Stomach (tissue), 9 donors: ENCODE data around the gene PTPRD. TPM values are rescaled to one million over a fixed set of nuclear protein-coding genes. Genes with fewer than 3 reads are reported as not detected.

Experiments
- DNase-seq, 2 donors: peaks; one replicate each; pipeline versions ENCODE4 v3.0.0 to v3.0.0-alpha.2; 2013 to 2019
- H3K27ac ChIP-seq, 5 donors: fragments of 200-600 bp in 4 of 5; sonication (generic) in 4 of 5; one replicate each; pipeline ENCODE4 v1.5.1; 2013 to 2019; ENCODE audit warnings: mild to moderate bottlenecking in 1 of 5, moderate library complexity in 1 of 5
- H3K27me3 ChIP-seq, 3 donors: fragments of 200-600 bp; sonication (generic); one replicate each; pipeline ENCODE4 v1.5.1; 2017 to 2019; ENCODE audit warnings: mixed run types in 1 of 3
- H3K36me3 ChIP-seq, 4 donors: fragments of 200-600 bp; sonication (generic); 1 replicate in 3 of 4; 2 replicates in 1 of 4; pipeline ENCODE4 v1.5.1; 2016 to 2019
- H3K4me1 ChIP-seq, 4 donors: fragments of 200-600 bp; sonication (generic); one replicate each; pipeline ENCODE4 v1.5.1; 2016 to 2019
- H3K4me3 ChIP-seq, 4 donors: fragments of 200-600 bp; sonication (generic) in 3 of 4; one replicate each; pipeline ENCODE4 v1.5.1; 2016 to 2019; ENCODE audit warnings: mild to moderate bottlenecking in 1 of 4
- H3K9me3 ChIP-seq, 4 donors: fragments of 200-600 bp; sonication (generic); one replicate each; pipeline ENCODE4 v1.5.1; 2016 to 2019
- CTCF ChIP-seq, 7 experiments: fragments of 450-650 bp in 4 of 7; fragments of 200-600 bp in 3 of 7; sonication (generic) in 3 of 7; IDR thresholded peaks; one replicate each; pipeline ENCODE4 v1.5.1; 2016 to 2019; ENCODE audit warnings: antibody characterized with exemption in 7 of 7, control low read depth in 2 of 7, mild to moderate bottlenecking in 1 of 7
- EP300 ChIP-seq: sonication (generic); formaldehyde crosslinking; IDR thresholded peaks from one replicate; pipeline ENCODE4 v1.6.1; 2017; ENCODE audit warnings: antibody characterized with exemption
- POLR2A ChIP-seq, 4 donors: fragments of 450-650 bp; IDR thresholded peaks; one replicate each; pipeline ENCODE4 v1.6.1; 2016; ENCODE audit warnings: antibody characterized with exemption in 4 of 4, control low read depth in 2 of 4, mild to moderate bottlenecking in 1 of 4, moderate library complexity in 1 of 4
- POLR2AphosphoS5 ChIP-seq, 3 donors: sonication (generic); formaldehyde crosslinking; IDR thresholded peaks; one replicate each; pipeline ENCODE4 v1.6.1; 2016; ENCODE audit warnings: antibody characterized with exemption in 3 of 3
- WGBS, 5 donors: extraction: QIAGEN DNeasy Blood & Tissue Kit in 3 of 5; methylation state at CpG; one replicate each; pipeline versions ENCODE4 v1.1.5 to v1.1.7; 2013 to 2018; 5-methylcytosine and 5-hydroxymethylcytosine counted together
- intact Hi-C: fragments of 100-400 bp; cut with DNase I; formaldehyde crosslinking; loops from one replicate; pipeline ENCODE4 v1.15.1; 2023; ENCODE audit warnings: low total_unique reads
- polyA plus RNA-seq, 3 donors: library from polyadenylated mRNA; stranded (reverse); fragments of 200-250 nt; gene quantifications; one replicate each; pipeline ENCODE4 v1.2.3, GENCODE V29; 2013
- total RNA-seq, 5 donors: library from RNA; depleted of rRNA; stranded (reverse); fragments of >200 nt; gene quantifications; one replicate each; pipeline versions ENCODE4 v1.1.0 to v1.2.3, GENCODE V29; 2014 to 2016
- donor health status: healthy with polysubstance abuse.
- donor health status: Bipolar disorder and iron deficiency.
- donor health status: healthy.

The PTPRD gene
- total and polyA plus RNA-seq, 8 donors: 0.12 to 53.1 (median 1.2) TPM

- intact Hi-C loops: no loop called here
- TF ChIP-seq POLR2AphosphoS5 (IDR thresholded peaks at IDR 0.05) (no peak), POLR2A (IDR thresholded peaks at IDR 0.05) (no peak), CTCF (IDR thresholded peaks at IDR 0.05) (no peak), EP300 (no peak)
- 69 to 94% (median 75%) methylated on average over 2 of the region's 2 CpGs for WGBS, 5 donors
- no peaks in the 10 kb centered on the region for H3K9me3 ChIP-seq
- H3K36me3 ChIP-seq: no peaks in the 10 kb centered on the region
- no peaks in the 10 kb centered on the region for H3K4me1 ChIP-seq
- H3K27ac ChIP-seq: no peak overlapping the region
- H3K27me3 ChIP-seq: no peaks in the 10 kb centered on the region
- H3K4me3 ChIP-seq: no peak overlapping the region
- DNase-seq: no peak
These were observed 376.6 kb downstream of the PTPRD start for GRCh38 chr9:10236161-10236560.

GRCh38 chr9:10235376-10235775 is 377.4 kb downstream of the PTPRD start:
- intact Hi-C loops: no loop called here
- no peak for DNase-seq
- WGBS, 5 donors: 88 to 95% (median 92%) methylated on average over 5 of the region's 5 CpGs
- TF ChIP-seq EP300: no peak
- no peak for TF ChIP-seq POLR2AphosphoS5 (IDR thresholded peaks at IDR 0.05)
- TF ChIP-seq POLR2A (IDR thresholded peaks at IDR 0.05): no peak
- no peak for TF ChIP-seq CTCF (IDR thresholded peaks at IDR 0.05)
- H3K4me1 ChIP-seq: no peaks in the 10 kb centered on the region
- no peak overlapping the region for H3K4me3 ChIP-seq
- no peak overlapping the region for H3K27ac ChIP-seq
- H3K27me3 ChIP-seq: no peaks in the 10 kb centered on the region
- no peaks in the 10 kb centered on the region for H3K9me3 ChIP-seq
- H3K36me3 ChIP-seq: no peaks in the 10 kb centered on the region

DNA sequence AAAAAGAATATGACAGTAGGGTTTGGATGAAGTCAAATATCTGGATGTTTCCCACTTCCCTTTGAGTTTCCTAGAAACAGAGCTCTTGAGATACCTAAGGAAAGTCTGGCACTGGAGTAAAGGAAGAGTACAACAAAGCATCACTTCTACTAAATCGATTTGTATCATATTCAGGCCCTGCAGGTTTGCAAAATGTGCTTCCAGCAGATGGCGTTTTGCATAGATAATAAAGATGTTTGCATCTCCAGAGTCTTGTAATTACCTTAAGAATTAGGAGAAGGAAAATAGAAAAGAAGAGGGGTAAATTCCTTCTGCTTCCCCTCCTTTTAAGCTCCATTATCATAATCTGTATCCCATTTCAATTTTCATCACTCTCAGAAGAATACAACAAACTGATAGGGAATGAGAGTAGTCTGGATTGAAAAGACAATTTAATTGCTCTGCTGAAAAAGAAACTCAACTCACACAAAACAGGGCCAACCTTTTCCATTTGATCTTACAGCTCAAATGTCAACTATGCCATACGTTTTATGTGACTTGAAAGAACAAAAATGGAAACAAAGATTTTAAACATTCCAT is 380.4 kb downstream of the PTPRD start:
- TF ChIP-seq CTCF (IDR thresholded peaks at IDR 0.05) (peak in 1 of 7 experiments; percentile 20), POLR2AphosphoS5 (IDR thresholded peaks at IDR 0.05) (no peak)
- 12 to 22% (median 17%) methylated on average over 3 of the region's 3 CpGs for WGBS, 5 donors

DNA sequence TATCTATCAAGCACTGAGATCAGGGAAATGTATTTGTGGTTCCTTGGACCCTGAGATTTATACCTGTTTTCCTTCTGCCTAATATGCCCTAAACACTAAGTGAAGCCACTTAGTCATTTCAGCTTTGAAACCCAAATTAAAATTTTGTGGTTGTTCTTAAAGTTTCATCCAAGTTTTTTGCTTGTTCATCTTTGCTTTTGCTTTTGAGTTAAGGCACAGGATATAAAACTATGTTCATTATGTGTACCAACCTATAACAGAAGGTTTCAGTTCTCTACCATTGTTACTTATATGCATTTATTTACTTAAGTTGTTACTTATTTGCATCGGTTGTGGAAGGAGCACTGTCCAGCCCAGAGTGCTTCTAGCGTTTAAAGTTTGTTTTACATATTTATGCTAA is 382.3 kb downstream of the PTPRD start:
- H3K27ac ChIP-seq: no peak overlapping the region
- no peak for TF ChIP-seq EP300
- no peak for TF ChIP-seq POLR2AphosphoS5 (IDR thresholded peaks at IDR 0.05)
- no peak for TF ChIP-seq CTCF (IDR thresholded peaks at IDR 0.05)
- no peak for TF ChIP-seq POLR2A (IDR thresholded peaks at IDR 0.05)
- intact Hi-C loops: no loop called here
- WGBS, 5 donors: 31 to 67% (median 38%) methylated on average over 2 of the region's 2 CpGs
- H3K27me3 ChIP-seq: no peaks in the 10 kb centered on the region
- H3K9me3 ChIP-seq: no peaks in the 10 kb centered on the region
- H3K4me1 ChIP-seq: no peaks in the 10 kb centered on the region
- no peaks in the 10 kb centered on the region for H3K36me3 ChIP-seq
- no peak overlapping the region for H3K4me3 ChIP-seq
- DNase-seq: no peak

More for the DNA sequence above, 380.4 kb downstream of the PTPRD start:
- no peak overlapping the region for H3K27ac ChIP-seq
- H3K27me3 ChIP-seq: no peaks in the 10 kb centered on the region
- H3K4me3 ChIP-seq: no peak overlapping the region
- no peaks in the 10 kb centered on the region for H3K36me3 ChIP-seq
- H3K4me1 ChIP-seq: no peaks in the 10 kb centered on the region
- intact Hi-C loops: no loop called here
- no peaks in the 10 kb centered on the region for H3K9me3 ChIP-seq
- peak in 1 of 2 donors; percentile 25 for DNase-seq
